ENCODE results near the gene SYNGAP1. TPM values are rescaled to one million over a fixed set of nuclear protein-coding genes. Genes with fewer than 3 reads are reported as not detected.
A peak's percentile ranks its signal among the peaks of the same experiment; 100 is the strongest.
"Not testable (repeated sequence)": the region's sequence is repeated elsewhere in the genome, so short reads cannot be mapped to it uniquely, and the experiment has no call there.

Gene SYNGAP1
- polyA plus RNA-seq (ENCODE audit: insufficient read length in 3 of 3), result 10 to 100 TPM; 22.1 to 27.2 (median 24.0) TPM

- DNase-seq (ENCODE audit: low read depth in 3 of 3, low spot score in 2 of 3), result no peak
Measured at GRCh38 chr6:33419580-33420490, at the start of gene SYNGAP1. Gene SYNGAP1 (plus strand): TSS chr6:33420065. CDS start chr6:33420265, 200 bp downstream.

DNA sequence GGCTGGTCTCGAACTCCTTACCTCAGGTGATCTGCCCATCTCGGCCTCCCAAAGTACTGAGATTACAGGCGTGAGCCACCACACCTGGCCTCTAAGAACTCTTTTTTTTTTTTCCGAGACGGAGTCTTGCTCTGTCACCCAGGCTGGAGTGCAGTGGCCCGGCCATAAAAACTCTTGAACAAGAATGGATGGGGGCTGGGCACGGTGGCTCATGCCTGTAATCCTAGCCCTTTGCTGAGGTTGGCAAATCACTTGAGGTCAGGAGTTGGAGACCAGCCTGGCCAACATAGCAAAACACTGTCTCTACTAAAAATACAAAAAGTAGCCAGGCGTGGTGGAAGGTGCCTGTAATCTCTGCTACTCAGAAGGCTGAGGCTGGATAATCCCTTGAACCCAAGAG lies 48.0 kb upstream of the SYNGAP1 start:
- DNase-seq (ENCODE audit: low read depth in 3 of 3, low spot score in 2 of 3), result not testable (repeated sequence)

GRCh38 chr6:33372526-33373123 lies 47.2 kb upstream of the SYNGAP1 start:
- DNase-seq (ENCODE audit: low read depth in 3 of 3, low spot score in 2 of 3), result no peak

- DNase-seq (ENCODE audit: low read depth in 3 of 3, low spot score in 2 of 3), result no peak
Measured at GRCh38 chr6:33373960-33374910, 45.6 kb upstream of the SYNGAP1 start.

- DNase-seq (ENCODE audit: low read depth in 3 of 3, low spot score in 2 of 3), result no peak
Measured at GRCh38 chr6:33375143-33375671, 44.7 kb upstream of the SYNGAP1 start.

DNA sequence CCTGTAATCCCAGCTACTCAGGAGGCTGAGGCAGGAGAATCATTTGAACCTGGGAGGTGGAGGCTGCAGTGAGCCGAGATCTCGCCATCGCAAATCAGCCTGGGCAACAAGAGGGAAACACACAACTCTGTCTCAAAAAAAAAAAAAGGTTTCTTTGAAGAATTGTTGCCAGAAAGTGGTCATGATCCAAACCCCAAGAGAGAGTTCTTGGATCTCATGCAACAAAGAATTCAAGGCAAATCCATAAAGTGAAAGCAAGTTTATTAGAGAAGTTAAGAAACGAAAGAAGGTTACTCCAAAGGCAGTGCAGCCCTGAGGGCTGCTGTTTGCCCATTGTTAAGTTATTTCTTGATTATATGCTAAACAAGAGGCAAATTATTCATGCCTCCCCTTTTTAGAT lies 42.7 kb upstream of the SYNGAP1 start:
- no peak for DNase-seq (ENCODE audit: low read depth in 3 of 3, low spot score in 2 of 3)

- not testable (repeated sequence) for DNase-seq (ENCODE audit: low read depth in 3 of 3, low spot score in 2 of 3)
Measured at GRCh38 chr6:33379184-33379583, 40.7 kb upstream of the SYNGAP1 start.

GRCh38 chr6:33380272-33380981 lies 39.4 kb upstream of the SYNGAP1 start:
- no peak for DNase-seq (ENCODE audit: low read depth in 3 of 3, low spot score in 2 of 3)

DNA sequence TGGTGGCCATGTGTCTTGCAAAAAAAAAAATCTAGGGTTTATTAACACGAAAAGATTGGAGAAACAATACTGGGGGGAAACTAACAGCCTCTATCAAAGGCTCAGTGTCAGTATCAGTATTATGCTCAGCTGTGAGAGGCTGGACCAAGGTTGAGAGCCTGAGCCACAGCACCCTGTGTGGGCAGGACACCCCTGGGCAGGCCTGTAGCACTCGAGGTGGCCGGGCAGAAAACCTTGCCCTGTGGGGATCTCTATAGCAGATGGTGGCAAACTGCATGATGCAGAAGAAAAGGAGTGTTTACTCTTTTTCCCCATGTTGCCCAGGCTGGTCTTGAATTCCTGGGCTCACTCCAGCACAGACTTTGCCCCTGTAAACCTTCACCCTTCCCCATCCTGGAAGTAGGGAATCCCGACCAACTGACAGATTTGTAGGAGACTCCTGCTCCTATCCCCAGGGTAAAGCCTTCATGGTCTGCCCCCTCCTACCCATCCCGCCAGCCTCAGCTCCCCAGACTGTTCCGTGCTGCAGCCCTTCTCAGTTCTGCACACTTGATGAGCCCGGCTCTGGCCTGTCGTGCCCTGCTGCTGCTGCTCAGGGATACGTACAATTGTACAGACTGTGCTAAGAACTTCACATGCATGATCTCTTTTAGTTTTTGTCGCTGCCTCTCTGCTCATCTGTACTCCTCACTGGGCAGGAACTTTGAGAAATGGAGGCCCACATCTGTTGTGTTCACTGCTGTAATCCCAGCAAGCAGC lies 36.3 kb upstream of the SYNGAP1 start:
- no peak for DNase-seq (ENCODE audit: low read depth in 3 of 3, low spot score in 2 of 3)

DNA sequence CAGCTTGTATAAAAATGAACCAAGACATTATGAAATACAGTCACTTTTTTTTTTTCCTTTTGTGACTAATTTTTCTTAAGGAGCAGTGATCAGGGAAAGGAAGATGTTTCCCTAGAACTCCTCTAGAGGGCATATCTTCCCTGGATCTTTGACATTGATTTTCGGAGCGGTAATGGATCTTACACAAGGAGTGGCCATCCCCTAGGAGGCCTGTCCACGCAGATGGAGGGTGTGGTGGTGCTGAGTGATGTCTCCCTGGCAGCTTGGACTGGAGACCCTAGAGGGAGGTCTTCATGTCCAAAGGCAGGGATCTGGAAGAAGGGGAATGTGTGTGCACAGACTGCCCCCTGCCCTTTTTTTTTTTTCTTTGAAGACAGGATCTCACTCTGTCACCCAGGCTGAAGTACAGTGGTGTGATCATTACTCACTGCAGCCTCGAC lies 35.3 kb upstream of the SYNGAP1 start:
- DNase-seq (ENCODE audit: low read depth in 3 of 3, low spot score in 2 of 3), result no peak

- DNase-seq (ENCODE audit: low read depth in 3 of 3, low spot score in 2 of 3), result no peak
Measured at GRCh38 chr6:33390173-33390572, 29.7 kb upstream of the SYNGAP1 start.

DNA sequence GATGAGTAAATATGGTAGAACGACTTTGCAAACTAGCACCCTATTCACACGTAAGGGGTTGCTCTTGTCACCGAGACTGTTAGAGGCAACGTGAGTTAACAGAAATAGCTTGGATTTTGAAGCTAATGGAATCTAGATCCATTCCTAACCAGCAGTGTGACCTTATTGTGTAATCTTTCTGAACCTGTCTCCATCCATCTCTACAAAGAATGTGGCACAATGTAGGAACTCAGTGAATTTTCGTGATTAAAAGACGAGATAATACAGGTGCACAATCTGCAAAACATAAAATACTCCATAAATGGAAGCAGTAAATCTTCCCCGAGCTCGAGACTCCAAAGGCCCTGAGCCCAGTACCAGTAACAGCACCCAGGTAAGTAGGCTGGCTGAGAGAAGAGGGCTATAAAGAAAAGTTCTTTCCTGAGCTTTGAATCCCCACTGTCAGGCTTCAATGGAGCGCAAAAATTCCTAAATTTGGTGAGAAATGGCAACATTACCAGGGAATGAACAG lies 29.0 kb upstream of the SYNGAP1 start:
- no peak for DNase-seq (ENCODE audit: low read depth in 3 of 3, low spot score in 2 of 3)

DNA sequence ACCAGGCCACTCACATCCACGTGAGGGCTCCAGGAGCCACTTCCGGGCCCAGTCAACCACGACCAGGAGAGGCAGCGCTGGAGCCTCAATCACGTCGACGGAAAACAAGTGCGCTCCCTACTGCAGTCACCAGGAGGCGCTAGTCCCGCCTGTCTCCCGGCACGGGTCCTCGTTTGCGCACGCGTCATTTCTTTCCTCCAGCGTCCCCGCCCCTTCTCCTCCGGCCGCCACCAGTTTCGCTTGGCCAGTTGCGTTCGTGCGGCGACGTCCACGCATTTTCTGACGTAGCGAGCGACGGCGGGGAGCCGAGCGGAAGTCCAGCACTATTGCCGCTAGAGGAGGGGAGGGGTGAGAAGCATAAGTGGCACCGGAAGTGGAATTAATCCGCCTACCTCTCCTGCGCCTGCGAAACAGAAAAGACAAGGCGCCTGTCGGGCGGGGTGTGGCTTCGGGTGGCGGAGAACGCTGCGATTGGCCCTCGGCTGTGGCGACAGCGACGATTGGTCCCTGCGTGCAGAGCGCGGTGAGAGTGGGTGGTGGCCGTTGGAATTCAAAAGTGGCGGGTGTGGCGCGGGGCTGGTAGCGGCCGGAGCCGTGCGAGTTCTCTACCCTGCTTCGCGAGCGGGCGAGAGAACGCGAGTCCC lies 28.5 kb upstream of the SYNGAP1 start, which contains the start of gene KIFC1:
Gene KIFC1 (plus strand): TSS at position 546 of the 644 bp plus-strand sequence. CDS start 163 bp downstream, outside the sequence.
- peak; percentile 96 to 98 (median 98) for DNase-seq (ENCODE audit: low read depth in 3 of 3, low spot score in 2 of 3)

DNA sequence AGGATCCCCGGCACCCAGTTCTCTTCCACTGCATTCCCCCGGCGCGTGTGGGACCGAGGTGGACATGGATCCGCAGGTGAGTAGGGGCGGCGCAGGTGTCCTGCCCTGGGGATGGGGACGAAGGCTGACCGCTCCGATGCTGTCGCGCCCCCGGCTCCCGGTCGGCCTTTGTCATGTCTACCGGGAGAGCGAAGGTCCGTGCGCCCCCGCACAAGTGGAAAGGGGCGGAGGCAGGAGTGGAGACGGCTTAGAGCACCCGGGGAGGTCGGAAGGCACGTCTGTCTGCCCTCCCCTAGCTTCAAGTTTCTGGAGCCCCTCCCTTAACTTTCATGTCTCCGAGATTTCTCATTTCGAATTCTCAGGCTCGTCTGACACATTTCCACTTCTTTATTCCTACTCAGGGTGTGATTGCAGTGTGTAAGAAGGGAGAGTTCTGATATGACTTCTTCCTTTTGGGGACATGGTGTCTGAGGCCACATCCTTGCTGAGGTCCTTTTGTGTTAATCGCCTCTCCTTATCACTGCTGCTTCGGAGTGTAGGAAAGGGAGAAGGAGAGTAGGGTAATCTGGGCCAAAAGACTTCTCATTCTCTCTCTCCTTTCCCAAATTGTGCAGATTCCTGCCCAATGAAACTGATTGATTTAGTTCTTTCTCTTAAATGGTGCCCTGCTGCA lies 27.8 kb upstream of the SYNGAP1 start:
- no peak for DNase-seq (ENCODE audit: low read depth in 3 of 3, low spot score in 2 of 3)

- DNase-seq (ENCODE audit: low read depth in 3 of 3, low spot score in 2 of 3), result no peak
Measured at GRCh38 chr6:33392595-33392948, 27.3 kb upstream of the SYNGAP1 start.

DNA sequence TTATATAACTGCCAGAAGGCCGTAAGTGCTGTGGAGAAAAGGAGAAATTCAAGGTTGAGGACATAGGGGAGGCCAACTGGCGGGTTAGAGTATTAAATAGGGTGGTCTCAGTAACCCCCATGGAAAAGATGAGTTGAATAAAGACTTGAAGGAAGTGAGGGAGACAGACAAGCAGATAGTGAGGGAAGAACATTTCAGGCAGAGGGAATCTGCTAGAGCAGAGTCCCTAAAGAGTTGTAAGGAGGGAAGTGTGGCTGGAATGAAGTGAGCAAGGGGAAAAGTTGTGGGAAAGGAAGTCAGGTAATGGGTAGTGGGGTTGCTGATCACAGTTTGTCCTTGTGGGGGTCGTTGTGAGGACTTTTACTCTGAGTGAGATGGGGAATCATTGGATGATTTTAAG lies 26.9 kb upstream of the SYNGAP1 start:
- no peak for DNase-seq (ENCODE audit: low read depth in 3 of 3, low spot score in 2 of 3)

- no peak for DNase-seq (ENCODE audit: low read depth in 3 of 3, low spot score in 2 of 3)
Measured at GRCh38 chr6:33397541-33397940, 22.3 kb upstream of the SYNGAP1 start.

DNA sequence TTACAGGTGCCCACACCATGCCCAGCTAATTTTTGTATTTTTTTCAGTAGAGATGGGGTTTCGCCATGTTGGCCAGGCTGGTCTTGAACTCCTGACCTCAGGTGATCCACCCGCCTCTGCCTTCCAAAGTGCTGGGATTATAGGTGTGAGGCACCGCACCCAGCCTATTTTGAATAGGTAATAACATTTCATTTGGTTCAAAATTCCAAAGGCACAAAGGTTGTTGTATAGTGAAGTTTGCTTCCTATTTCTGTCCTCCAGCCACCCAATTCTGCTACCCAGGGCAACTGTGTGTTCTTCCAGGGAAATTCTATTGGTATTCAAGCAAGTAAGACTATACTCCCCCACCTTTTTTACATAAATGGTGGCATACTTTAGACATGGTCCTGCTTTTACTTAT lies 21.3 kb upstream of the SYNGAP1 start:
- not testable (repeated sequence) for DNase-seq (ENCODE audit: low read depth in 3 of 3, low spot score in 2 of 3)

Data from right renal cortex interstitium (tissue), 3 donors.